Right hindlimb (tissue), 1 donor: ENCODE results near the gene SPC25.
"Not testable (repeated sequence)": the region's sequence is repeated elsewhere in the genome, so short reads cannot be mapped to it uniquely, and the experiment has no call there.

Experiments
- DNase-seq: peaks from one replicate; pipeline ENCODE4 v3.0.0-alpha.2; 2018

SPC25 gene

GRCh38 chr2:168890006-168890782, at the start of gene SPC25:
SPC25 (minus strand) TSS chr2:168890430; CDS start chr2:168889519, 911 bp downstream.
- DNase-seq = peak; percentile 94

- DNase-seq = no peak
These were observed 49.7 kb upstream of the SPC25 start for GRCh38 chr2:168939918-168940317.

GRCh38 chr2:168939061-168939460, 48.8 kb upstream of the SPC25 start:
- DNase-seq = no peak

GRCh38 chr2:168935810-168936581, 45.8 kb upstream of the SPC25 start:
- no peak for DNase-seq

GRCh38 chr2:168934826-168935225, 44.6 kb upstream of the SPC25 start:
- no peak for DNase-seq

GRCh38 chr2:168932174-168932573, 41.9 kb upstream of the SPC25 start:
- DNase-seq = not testable (repeated sequence)

GRCh38 chr2:168930242-168930641, 40.0 kb upstream of the SPC25 start:
- DNase-seq = no peak

GRCh38 chr2:168929031-168929430, 38.8 kb upstream of the SPC25 start:
- no peak for DNase-seq

GRCh38 chr2:168928113-168928831, 38.0 kb upstream of the SPC25 start:
- no peak for DNase-seq

- no peak for DNase-seq
These were observed 36.6 kb upstream of the SPC25 start for GRCh38 chr2:168926621-168927386.

GRCh38 chr2:168920504-168921157, 30.4 kb upstream of the SPC25 start:
- no peak for DNase-seq

- no peak for DNase-seq
These were observed 26.1 kb upstream of the SPC25 start for GRCh38 chr2:168916331-168916675.

- DNase-seq = no peak
These were observed 25.5 kb upstream of the SPC25 start for GRCh38 chr2:168915441-168916330.

GRCh38 chr2:168913495-168913894, 23.3 kb upstream of the SPC25 start:
- no peak for DNase-seq

- peak; percentile 73 for DNase-seq
These were observed 22.7 kb upstream of the SPC25 start for GRCh38 chr2:168912901-168913369.

GRCh38 chr2:168912466-168912865, 22.2 kb upstream of the SPC25 start:
- DNase-seq = no peak

- no peak for DNase-seq
These were observed 20.1 kb upstream of the SPC25 start for GRCh38 chr2:168910330-168910729.

GRCh38 chr2:168907940-168908662, 17.9 kb upstream of the SPC25 start:
- no peak for DNase-seq

GRCh38 chr2:168904358-168904757, 14.1 kb upstream of the SPC25 start:
- DNase-seq = no peak

- DNase-seq = no peak
These were observed 13.7 kb upstream of the SPC25 start for GRCh38 chr2:168903888-168904287.
